Measurements from ENCODE around the gene RSAD1. TPM values are rescaled to one million over a fixed set of nuclear protein-coding genes. Genes with fewer than 3 reads are reported as not detected.

Gene RSAD1
- total RNA-seq, 2 donors from 2014 or later = 26.6 to 35.8 TPM

- Mint-ChIP-seq H3K27ac (no peak overlapping the region), H3K4me3 (no peak overlapping the region), H3K36me3 (ENCODE audit: low read depth) (peaks cover 23% of the 10 kb centered on the region), H3K27me3 (ENCODE audit: insufficient read depth) (peaks cover 24% of the 10 kb centered on the region), H3K4me1 (peaks cover 16% of the 10 kb centered on the region), H3K9me3 (no peaks in the 10 kb centered on the region)
- Histone ChIP-seq H3K27ac (ENCODE audit: low read depth, low read length) (no peak overlapping the region), H3K9me3 (ENCODE audit: control insufficient read depth, low read length) (no peaks in the 10 kb centered on the region), H3K4me3 (ENCODE audit: low read length) (no peak overlapping the region), H3K4me1 (ENCODE audit: control insufficient read depth, insufficient read depth, low read length) (no peaks in the 10 kb centered on the region), H3K9ac (ENCODE audit: extremely low read depth, low read length, poor library complexity, severe bottlenecking) (no peak overlapping the region), H3K36me3 (ENCODE audit: control insufficient read depth, insufficient read depth, low read length) (no peaks in the 10 kb centered on the region), H3K27me3 (ENCODE audit: control insufficient read depth, insufficient read depth, low read length, poor library complexity, severe bottlenecking) (peaks cover 15% of the 10 kb centered on the region)
- WGBS, 2 experiments (ENCODE audit: insufficient coverage in 1 of 2, insufficient read length in 1 of 2) = 90% methylated on average over 3 of the region's 3 CpGs
- no peak for DNase-seq
- TF ChIP-seq CTCF (conservative IDR thresholded peaks at IDR 0.05) = no peak
Observed at GRCh38 chr17:50464121-50464520, 14.5 kb upstream of the RSAD1 start.

GRCh38 chr17:50464736-50465135, 13.9 kb upstream of the RSAD1 start:
- H3K4me3 ChIP-seq (ENCODE audit: low read length) = no peak overlapping the region
- no peaks in the 10 kb centered on the region for H3K4me1 ChIP-seq (ENCODE audit: control insufficient read depth, insufficient read depth, low read length)
- 86 to 95% methylated on average over 3 to 4 of the region's 4 CpGs for WGBS, 2 experiments (ENCODE audit: insufficient coverage in 1 of 2, insufficient read length in 1 of 2)
- Mint-ChIP-seq H3K27me3 (ENCODE audit: insufficient read depth) (peaks cover 30% of the 10 kb centered on the region), H3K36me3 (ENCODE audit: low read depth) (peaks cover 23% of the 10 kb centered on the region), H3K9me3 (no peaks in the 10 kb centered on the region), H3K27ac (no peak overlapping the region), H3K4me3 (no peak overlapping the region), H3K4me1 (peaks cover 16% of the 10 kb centered on the region)
- DNase-seq = no peak
- no peak overlapping the region for H3K9ac ChIP-seq (ENCODE audit: extremely low read depth, low read length, poor library complexity, severe bottlenecking)
- H3K27me3 ChIP-seq (ENCODE audit: control insufficient read depth, insufficient read depth, low read length, poor library complexity, severe bottlenecking) = peaks cover 16% of the 10 kb centered on the region
- H3K27ac ChIP-seq (ENCODE audit: low read depth, low read length) = no peak overlapping the region
- H3K36me3 ChIP-seq (ENCODE audit: control insufficient read depth, insufficient read depth, low read length) = no peaks in the 10 kb centered on the region
- H3K9me3 ChIP-seq (ENCODE audit: control insufficient read depth, low read length) = no peaks in the 10 kb centered on the region
- no peak for TF ChIP-seq CTCF (conservative IDR thresholded peaks at IDR 0.05)

- 91% methylated on average over 6 of the region's 6 CpGs; no CpG with 5 or more reads in 1 of the 2 experiments for WGBS, 2 experiments (ENCODE audit: insufficient coverage in 1 of 2, insufficient read length in 1 of 2)
- no peak overlapping the region for H3K9ac ChIP-seq (ENCODE audit: extremely low read depth, low read length, poor library complexity, severe bottlenecking)
- H3K27me3 ChIP-seq (ENCODE audit: control insufficient read depth, insufficient read depth, low read length, poor library complexity, severe bottlenecking) = peaks cover 16% of the 10 kb centered on the region
- Mint-ChIP-seq H3K36me3 (ENCODE audit: low read depth) (peaks cover 23% of the 10 kb centered on the region), H3K27me3 (ENCODE audit: insufficient read depth) (peaks cover 35% of the 10 kb centered on the region), H3K27ac (no peak overlapping the region), H3K4me1 (peaks cover 16% of the 10 kb centered on the region), H3K4me3 (no peak overlapping the region), H3K9me3 (no peaks in the 10 kb centered on the region)
- no peak overlapping the region for H3K4me3 ChIP-seq (ENCODE audit: low read length)
- no peak for TF ChIP-seq CTCF (conservative IDR thresholded peaks at IDR 0.05)
- no peaks in the 10 kb centered on the region for H3K36me3 ChIP-seq (ENCODE audit: control insufficient read depth, insufficient read depth, low read length)
- no peak for DNase-seq
- no peaks in the 10 kb centered on the region for H3K4me1 ChIP-seq (ENCODE audit: control insufficient read depth, insufficient read depth, low read length)
- no peak overlapping the region for H3K27ac ChIP-seq (ENCODE audit: low read depth, low read length)
- H3K9me3 ChIP-seq (ENCODE audit: control insufficient read depth, low read length) = no peaks in the 10 kb centered on the region
Observed at GRCh38 chr17:50465171-50465570, 13.5 kb upstream of the RSAD1 start.

All from endodermal cell (in vitro differentiated cells).